Epithelial cell of esophagus (primary cell): ENCODE results near the gene OSGEPL1.
"Not testable (repeated sequence)": the region's sequence is repeated elsewhere in the genome, so short reads cannot be mapped to it uniquely, and the experiment has no call there.

Experiments used
- DNase-seq: peaks from one replicate; pipeline ENCODE4 v3.0.0; 2010; ENCODE audit warnings: low read depth
- H3K4me3 ChIP-seq: 2 replicates; pipeline ENCODE4 v1.5.1; 2011; ENCODE audit warnings: mild to moderate bottlenecking, low read length, control low read depth
- TF ChIP-seq, protein P1 (sequence below): IDR thresholded peaks from 2 replicates; pipeline ENCODE4 v1.5.1; 2011; ENCODE audit warnings: low read depth, mild to moderate bottlenecking, low read length, control low read depth, inconsistent platforms; ENCODE audit not compliant: insufficient read depth; ENCODE audit errors: missing control alignments

Gene OSGEPL1

DNA sequence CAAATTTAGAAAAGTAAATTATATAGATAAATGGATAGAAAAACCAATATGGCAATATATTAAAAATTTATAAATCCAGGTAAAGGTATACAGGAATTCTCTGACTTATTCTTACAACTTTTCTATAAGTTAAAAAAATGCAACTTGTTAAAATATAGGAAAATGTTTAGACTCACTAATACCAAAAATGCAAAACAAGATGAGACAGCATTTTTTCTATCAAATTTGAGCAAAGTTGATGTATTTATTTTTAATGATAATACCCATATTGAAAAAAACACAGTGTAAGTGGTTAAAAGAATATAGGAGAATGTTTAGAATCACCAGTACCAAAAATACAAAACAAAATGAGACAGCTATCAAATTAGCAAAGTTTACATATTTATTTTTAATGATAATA, 35.7 kb downstream of the OSGEPL1 start:
- no peak overlapping the region for H3K4me3 ChIP-seq
- TF ChIP-seq, protein P1, sequence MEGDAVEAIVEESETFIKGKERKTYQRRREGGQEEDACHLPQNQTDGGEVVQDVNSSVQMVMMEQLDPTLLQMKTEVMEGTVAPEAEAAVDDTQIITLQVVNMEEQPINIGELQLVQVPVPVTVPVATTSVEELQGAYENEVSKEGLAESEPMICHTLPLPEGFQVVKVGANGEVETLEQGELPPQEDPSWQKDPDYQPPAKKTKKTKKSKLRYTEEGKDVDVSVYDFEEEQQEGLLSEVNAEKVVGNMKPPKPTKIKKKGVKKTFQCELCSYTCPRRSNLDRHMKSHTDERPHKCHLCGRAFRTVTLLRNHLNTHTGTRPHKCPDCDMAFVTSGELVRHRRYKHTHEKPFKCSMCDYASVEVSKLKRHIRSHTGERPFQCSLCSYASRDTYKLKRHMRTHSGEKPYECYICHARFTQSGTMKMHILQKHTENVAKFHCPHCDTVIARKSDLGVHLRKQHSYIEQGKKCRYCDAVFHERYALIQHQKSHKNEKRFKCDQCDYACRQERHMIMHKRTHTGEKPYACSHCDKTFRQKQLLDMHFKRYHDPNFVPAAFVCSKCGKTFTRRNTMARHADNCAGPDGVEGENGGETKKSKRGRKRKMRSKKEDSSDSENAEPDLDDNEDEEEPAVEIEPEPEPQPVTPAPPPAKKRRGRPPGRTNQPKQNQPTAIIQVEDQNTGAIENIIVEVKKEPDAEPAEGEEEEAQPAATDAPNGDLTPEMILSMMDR, result no peak
- DNase-seq, result no peak

DNA sequence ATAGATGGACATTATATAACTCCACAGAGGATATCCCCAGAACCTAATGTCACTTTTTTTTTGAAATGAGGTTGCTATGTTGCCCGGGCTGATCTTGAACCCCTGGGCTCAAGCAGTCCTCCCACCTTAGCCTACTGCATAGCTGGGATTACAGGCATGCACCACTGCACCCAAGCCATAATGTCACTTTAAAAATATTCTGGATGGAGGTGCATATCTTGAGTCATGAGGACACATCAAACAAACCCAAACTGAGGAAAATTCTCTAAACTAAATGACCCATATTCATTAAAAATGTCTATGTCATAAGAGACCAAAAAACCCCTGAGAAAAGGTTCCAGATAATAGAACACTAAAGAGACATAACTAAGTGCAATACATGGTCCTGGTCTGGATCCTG, 36.3 kb downstream of the OSGEPL1 start:
- H3K4me3 ChIP-seq, result no peak overlapping the region
- no peak for DNase-seq
- TF ChIP-seq, protein P1, result no peak

DNA sequence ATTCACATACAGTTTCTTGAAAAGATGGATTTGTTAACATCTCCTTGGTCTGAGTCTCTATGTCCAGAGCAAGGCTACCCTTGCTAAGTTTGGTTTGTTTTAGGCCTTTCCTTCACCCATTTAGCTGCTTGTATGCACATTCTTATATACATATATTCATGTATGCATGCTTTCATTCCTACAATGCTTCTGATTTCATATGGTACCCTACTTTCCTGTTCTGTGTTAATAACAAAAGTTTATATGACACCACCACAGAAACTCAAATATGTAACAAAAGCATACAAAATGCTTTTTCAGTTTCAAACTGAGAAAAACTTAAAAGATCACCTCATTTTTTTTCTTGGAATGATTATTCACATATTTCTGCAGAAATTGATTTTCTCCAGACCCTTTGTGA, 39.4 kb downstream of the OSGEPL1 start:
- TF ChIP-seq, protein P1, result no peak
- no peak for DNase-seq
- H3K4me3 ChIP-seq, result no peak overlapping the region

DNA sequence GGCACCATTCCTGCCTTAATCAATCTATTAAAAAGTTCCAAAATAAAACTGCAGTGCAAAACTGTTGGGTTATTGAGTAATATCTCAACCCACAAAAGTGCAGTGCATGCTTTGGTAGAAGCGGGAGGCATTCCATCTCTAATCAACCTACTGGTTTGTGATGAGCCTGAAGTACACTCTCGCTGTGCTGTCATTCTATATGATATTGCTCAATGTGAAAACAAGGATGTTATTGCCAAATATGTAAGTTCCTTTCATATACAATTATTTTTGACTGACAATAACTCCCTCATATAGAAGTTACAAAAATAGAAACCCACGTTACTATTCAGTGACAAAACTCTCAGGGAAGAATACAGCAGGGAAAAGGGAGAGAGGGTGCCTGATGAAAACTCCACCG, 43.0 kb downstream of the OSGEPL1 start:
- DNase-seq, result peak; percentile 4
- no peak overlapping the region for H3K4me3 ChIP-seq
- TF ChIP-seq, protein P1, result no peak

DNA sequence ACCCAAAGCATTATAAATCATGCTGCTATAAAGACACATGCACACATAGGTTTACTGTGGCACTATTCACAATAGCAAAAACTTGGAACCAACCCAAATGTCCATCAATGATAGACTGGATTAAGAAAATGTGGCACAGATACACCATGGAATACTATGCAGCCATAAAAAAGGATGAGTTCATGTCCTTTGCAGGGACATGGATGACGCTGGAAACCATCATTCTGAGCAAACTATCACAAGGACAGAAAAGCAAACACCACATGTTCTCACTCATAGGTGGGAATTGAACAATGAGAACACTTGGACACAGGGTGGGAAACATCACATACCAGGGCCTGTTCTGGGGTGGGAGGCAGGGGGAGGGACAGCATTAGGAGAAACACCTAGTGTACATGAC, 45.0 kb downstream of the OSGEPL1 start:
- DNase-seq, H3K4me3 ChIP-seq: not testable (repeated sequence)

DNA sequence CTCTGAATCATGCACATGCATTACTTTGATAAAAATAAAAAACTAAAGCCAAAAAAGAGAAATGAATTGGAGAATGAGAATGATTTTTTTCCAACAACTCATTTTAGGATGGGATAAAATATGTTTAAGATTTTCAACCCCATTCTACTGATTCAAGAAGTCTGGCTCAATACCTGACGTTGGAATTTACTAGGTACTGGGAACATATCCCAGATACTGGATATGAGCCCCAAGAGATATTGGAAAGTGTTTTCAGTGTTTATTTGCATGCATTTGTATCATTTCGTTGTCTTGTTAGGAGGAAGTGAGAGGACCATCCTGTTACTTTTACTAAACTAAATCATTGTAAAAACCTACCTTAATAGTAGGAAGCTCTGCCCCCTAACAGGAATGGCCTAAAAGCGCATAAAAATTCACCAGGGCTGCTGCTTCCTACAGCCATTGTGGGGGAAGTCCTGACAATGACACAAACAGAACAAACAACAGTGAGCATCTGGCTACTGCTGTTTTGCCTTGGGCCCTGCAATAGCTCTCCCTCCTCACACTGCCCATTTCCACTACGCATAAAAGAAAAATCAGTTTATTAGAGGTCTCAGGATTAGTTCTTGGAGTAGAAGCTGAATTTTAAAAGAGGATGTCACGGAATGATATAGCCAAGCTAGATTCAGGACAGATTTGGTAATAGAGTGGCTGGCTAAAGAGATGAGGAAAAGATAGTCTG, 52.9 kb downstream of the OSGEPL1 start:
- H3K4me3 ChIP-seq, result no peak overlapping the region
- TF ChIP-seq, protein P1, result no peak
- DNase-seq, result no peak

DNA sequence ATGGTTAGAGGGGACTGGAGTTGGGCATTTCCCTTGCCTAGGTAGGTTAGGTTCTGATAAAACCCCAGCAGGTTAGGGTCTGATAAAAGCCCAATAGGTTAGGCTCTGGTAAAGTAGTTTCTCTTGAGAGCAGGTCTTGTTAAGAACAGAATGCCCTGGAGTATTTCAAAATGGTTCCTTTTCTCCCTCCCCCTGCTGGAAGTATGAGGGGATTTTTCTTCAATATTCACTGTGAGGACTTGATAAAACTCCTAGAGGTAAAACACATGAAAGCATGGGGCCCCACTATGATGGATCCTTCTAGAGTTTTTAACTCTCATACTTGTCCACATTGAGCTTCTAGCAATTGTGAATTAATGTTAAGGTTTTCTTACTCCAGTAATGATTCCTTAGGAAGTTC, 60.5 kb downstream of the OSGEPL1 start:
- H3K4me3 ChIP-seq, result no peak overlapping the region
- no peak for DNase-seq
- TF ChIP-seq, protein P1, result no peak
